KMS-11 (cell line): ENCODE data around the gene ZNF280D.

Source experiments
- H2AFZ ChIP-seq: fragments of 200-600 bp; sonication (generic); 2 replicates; pipeline ENCODE4 v1.6.1; 2016; ENCODE audit warnings: antibody characterized with exemption, mixed run types, low read depth
- H3K27ac ChIP-seq: fragments of 200-600 bp; sonication (generic); 2 replicates; pipeline ENCODE4 v1.6.1; 2016; ENCODE audit warnings: mild to moderate bottlenecking, mixed run types
- H3K27me3 ChIP-seq: fragments of 200-600 bp; sonication (generic); 2 replicates; pipeline ENCODE4 v1.6.1; 2017; ENCODE audit warnings: mild to moderate bottlenecking, low read depth, mixed run types, moderate library complexity; ENCODE audit not compliant: insufficient read depth
- H3K36me3 ChIP-seq: fragments of 200-600 bp; sonication (generic); 2 replicates; pipeline ENCODE4 v1.6.1; 2017; ENCODE audit warnings: mild to moderate bottlenecking, mixed run types; ENCODE audit not compliant: insufficient read depth
- H3K4me1 ChIP-seq: fragments of 200-600 bp; sonication (generic); 2 replicates; pipeline ENCODE4 v1.6.1; 2016; ENCODE audit warnings: mild to moderate bottlenecking, low read depth, mixed run types; ENCODE audit not compliant: poor library complexity, severe bottlenecking
- H3K4me2 ChIP-seq: fragments of 200-600 bp; sonication (generic); 2 replicates; pipeline ENCODE4 v1.7.0; 2016; ENCODE audit warnings: mild to moderate bottlenecking, mixed run types
- H3K4me3 ChIP-seq: fragments of 200-600 bp; sonication (generic); IDR thresholded peaks from 2 replicates; pipeline ENCODE4 v1.6.1; 2017; ENCODE audit warnings: low read depth, low read length, mixed read lengths; ENCODE audit not compliant: insufficient read depth
- H3K79me2 ChIP-seq: fragments of 200-600 bp; sonication (generic); 2 replicates; pipeline ENCODE4 v1.6.1; 2016; ENCODE audit warnings: low read depth, mixed run types; ENCODE audit not compliant: insufficient read depth
- H3K9ac ChIP-seq: fragments of 200-600 bp; sonication (generic); 2 replicates; pipeline ENCODE4 v1.6.1; 2016; ENCODE audit warnings: mild to moderate bottlenecking, mixed run types
- H4K20me1 ChIP-seq: fragments of 200-600 bp; sonication (generic); 2 replicates; pipeline ENCODE4 v1.6.1; 2016; ENCODE audit warnings: mild to moderate bottlenecking, mixed run types; ENCODE audit not compliant: insufficient read depth
- TF ChIP-seq, protein P1 (sequence below): fragments of 200-600 bp; sonication (generic); conservative IDR thresholded peaks from 2 replicates; pipeline ENCODE4 v1.6.1; 2017; ENCODE audit warnings: low read depth, mild to moderate bottlenecking, antibody characterized with exemption, low read length, moderate library complexity, mixed read lengths

The ZNF280D gene

DNA sequence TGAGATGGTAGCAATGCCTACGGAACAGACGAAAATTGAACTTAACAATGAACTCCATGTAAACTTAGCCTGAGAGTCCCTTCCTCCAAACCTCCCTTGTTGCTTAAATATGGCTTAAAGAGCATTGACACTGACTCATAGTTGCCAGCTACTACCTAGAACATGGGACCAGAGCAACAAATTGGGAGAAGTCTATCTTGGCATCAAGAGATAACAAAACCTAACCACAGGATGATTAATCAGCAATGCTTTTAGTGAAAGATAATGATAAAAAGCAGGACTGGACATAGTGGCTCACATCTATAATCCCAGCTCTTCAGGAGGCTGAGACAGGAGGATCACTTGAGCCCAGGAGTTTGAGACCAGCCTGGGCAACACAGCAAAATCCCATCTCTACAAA, 150.5 kb downstream of the ZNF280D start:
- Histone ChIP-seq H3K4me3 (no peak overlapping the region), H3K4me1 (no peaks in the 10 kb centered on the region), H3K27ac (no peak overlapping the region), H4K20me1 (no peaks in the 10 kb centered on the region), H3K9ac (no peak overlapping the region), H2AFZ (no peak overlapping the region), H3K36me3 (no peaks in the 10 kb centered on the region), H3K79me2 (no peaks in the 10 kb centered on the region), H3K27me3 (no peaks in the 10 kb centered on the region), H3K4me2 (no peak overlapping the region)
- TF ChIP-seq, protein P1, sequence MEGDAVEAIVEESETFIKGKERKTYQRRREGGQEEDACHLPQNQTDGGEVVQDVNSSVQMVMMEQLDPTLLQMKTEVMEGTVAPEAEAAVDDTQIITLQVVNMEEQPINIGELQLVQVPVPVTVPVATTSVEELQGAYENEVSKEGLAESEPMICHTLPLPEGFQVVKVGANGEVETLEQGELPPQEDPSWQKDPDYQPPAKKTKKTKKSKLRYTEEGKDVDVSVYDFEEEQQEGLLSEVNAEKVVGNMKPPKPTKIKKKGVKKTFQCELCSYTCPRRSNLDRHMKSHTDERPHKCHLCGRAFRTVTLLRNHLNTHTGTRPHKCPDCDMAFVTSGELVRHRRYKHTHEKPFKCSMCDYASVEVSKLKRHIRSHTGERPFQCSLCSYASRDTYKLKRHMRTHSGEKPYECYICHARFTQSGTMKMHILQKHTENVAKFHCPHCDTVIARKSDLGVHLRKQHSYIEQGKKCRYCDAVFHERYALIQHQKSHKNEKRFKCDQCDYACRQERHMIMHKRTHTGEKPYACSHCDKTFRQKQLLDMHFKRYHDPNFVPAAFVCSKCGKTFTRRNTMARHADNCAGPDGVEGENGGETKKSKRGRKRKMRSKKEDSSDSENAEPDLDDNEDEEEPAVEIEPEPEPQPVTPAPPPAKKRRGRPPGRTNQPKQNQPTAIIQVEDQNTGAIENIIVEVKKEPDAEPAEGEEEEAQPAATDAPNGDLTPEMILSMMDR: no peak
